SK-N-SH (cell line): ENCODE measurements around the gene COL23A1. TPM values are rescaled to one million over a fixed set of nuclear protein-coding genes. Genes with fewer than 3 reads are reported as not detected.

Experiments used
- CTCF ChIA-PET: fragments of 300-600, 350-600 bp; formaldehyde crosslinking; extraction: SDS; loops from one replicate; lab custom pipeline; 2021; lab: Yijun Ruan, JAX
- POLR2A ChIA-PET: fragments of 350-600 bp; sonication (Branson Sonifier 250); formaldehyde crosslinking; extraction: SDS; loops from one replicate; lab custom pipeline; 2020; ENCODE audit warnings: antibody characterized with exemption, inconsistent platforms; lab: Yijun Ruan, JAX
- DNase-seq: peaks from one replicate; pipeline ENCODE4 v3.0.0; 2012
- H2AFZ ChIP-seq: fragments of 200-600 bp; sonication (generic); 2 replicates; pipeline ENCODE4 v1.8.1; 2016; ENCODE audit warnings: antibody characterized with exemption, mild to moderate bottlenecking, low read depth
- H3F3A ChIP-seq: fragments of 200-600 bp; sonication (generic); replicated peaks from 2 replicates; pipeline ENCODE3; 2016; ENCODE audit warnings: antibody characterized with exemption, mild to moderate bottlenecking; ENCODE audit not compliant: insufficient read depth
- H3K27ac ChIP-seq, 2 experiments: fragments of 200-500 bp in 1 of 2; fragments of 200-600 bp in 1 of 2; sonication (Bioruptor generic) in 1 of 2; sonication (generic), shearing (Covaris generic) in 1 of 2; 2 replicates each; pipeline versions ENCODE4 v1.5.1 to v1.6.1; 2014 to 2016; ENCODE audit warnings: low read depth in 2 of 2, inconsistent platforms in 1 of 2, low read length in 1 of 2, mild to moderate bottlenecking in 1 of 2, mixed read lengths in 1 of 2
- H3K27me3 ChIP-seq: fragments of 200-600 bp; sonication (generic), shearing (Covaris generic); 2 replicates; pipeline ENCODE4 v1.6.1; 2016; ENCODE audit warnings: mixed run types; ENCODE audit not compliant: insufficient read depth
- H3K36me3 ChIP-seq, 2 experiments: fragments of 200-500 bp in 1 of 2; fragments of 200-600 bp in 1 of 2; sonication (Bioruptor generic) in 1 of 2; sonication (generic) in 1 of 2; replicated peaks in 1 of 2; 2 replicates each; pipeline versions ENCODE3 to v1.5.1; 2014 to 2016; ENCODE audit warnings: low read length in 1 of 2, mild to moderate bottlenecking in 1 of 2; ENCODE audit not compliant: insufficient read depth in 2 of 2, control insufficient read depth in 1 of 2
- H3K4me1 ChIP-seq, 2 experiments: fragments of 200-500 bp in 1 of 2; fragments of 200-600 bp in 1 of 2; sonication (Bioruptor generic) in 1 of 2; sonication (generic), shearing (Covaris generic) in 1 of 2; 2 replicates each; pipeline versions ENCODE4 v1.5.1 to v1.6.1; 2014 to 2016; ENCODE audit warnings: low read depth in 1 of 2, low read length in 1 of 2, mixed run types in 1 of 2; ENCODE audit not compliant: insufficient read depth in 2 of 2, control insufficient read depth in 1 of 2
- H3K4me2 ChIP-seq: fragments of 200-600 bp; sonication (generic), shearing (Covaris generic); 2 replicates; pipeline ENCODE4 v1.6.1; 2017; ENCODE audit warnings: mixed run types
- H3K4me3 ChIP-seq, 2 experiments: fragments of 200-500 bp in 1 of 2; fragments of 200-600 bp in 1 of 2; sonication (Bioruptor generic) in 1 of 2; sonication (generic), shearing (Covaris generic) in 1 of 2; 2 replicates each; pipeline versions ENCODE4 v1.5.1 to v1.8.1; 2014 to 2016; ENCODE audit warnings: low read depth in 2 of 2, inconsistent platforms in 1 of 2, low read length in 1 of 2, mild to moderate bottlenecking in 1 of 2, mixed read lengths in 1 of 2, moderate library complexity in 1 of 2
- H3K79me2 ChIP-seq: fragments of 200-600 bp; sonication (generic); 2 replicates; pipeline ENCODE4 v1.8.1; 2017; ENCODE audit warnings: mild to moderate bottlenecking; ENCODE audit not compliant: insufficient read depth
- H3K9ac ChIP-seq: fragments of 200-600 bp; sonication (generic); 2 replicates; pipeline ENCODE4 v1.6.1; 2017; ENCODE audit warnings: mixed run types
- H3K9me2 ChIP-seq: fragments of 200-600 bp; sonication (generic); 2 replicates; pipeline ENCODE4 v1.6.1; 2017; ENCODE audit warnings: mixed run types
- H3K9me3 ChIP-seq: fragments of 200-600 bp; sonication (generic); 2 replicates; pipeline ENCODE4 v1.6.1; 2017; ENCODE audit warnings: mixed run types, mild to moderate bottlenecking, moderate library complexity
- H4K20me1 ChIP-seq: fragments of 200-600 bp; sonication (generic); 2 replicates; pipeline ENCODE4 v1.6.1; 2017; ENCODE audit warnings: mild to moderate bottlenecking, mixed run types; ENCODE audit not compliant: insufficient read depth
- JUND ChIP-seq: IDR thresholded peaks from 2 replicates; pipeline ENCODE4 v1.4.0; 2012
- NFIC ChIP-seq: IDR thresholded peaks from 2 replicates; pipeline ENCODE4 v1.4.0; 2012; ENCODE audit warnings: borderline replicate concordance
- NRF1 ChIP-seq: IDR thresholded peaks from 2 replicates; pipeline ENCODE4 v1.6.1; 2012; ENCODE audit warnings: low read depth, mild to moderate bottlenecking, low read length
- PBX3 ChIP-seq: IDR thresholded peaks from 2 replicates; pipeline ENCODE4; 2012
- POLR2AphosphoS5 ChIP-seq: IDR thresholded peaks from 2 replicates; pipeline ENCODE4 v1.6.1; 2012; ENCODE audit warnings: low read depth, low read length
- RAD21 ChIP-seq: IDR thresholded peaks from 2 replicates; pipeline ENCODE4 v1.6.1; 2012; ENCODE audit warnings: mild to moderate bottlenecking, low read length
- REST ChIP-seq: IDR thresholded peaks from 2 replicates; pipeline ENCODE4 v1.6.1; 2012; ENCODE audit warnings: mild to moderate bottlenecking, low read depth, low read length, moderate library complexity
- TAF1 ChIP-seq: IDR thresholded peaks from 2 replicates; pipeline ENCODE4 v1.6.1; 2012; ENCODE audit warnings: low read depth, mild to moderate bottlenecking, low read length, moderate library complexity, borderline replicate concordance
- USF2 ChIP-seq: fragments of 150-350 bp; IDR thresholded peaks from 2 replicates; pipeline ENCODE4 v1.6.1; 2017; ENCODE audit warnings: antibody characterized with exemption, low read length, low read depth, borderline replicate concordance
- WGBS: methylation state at CpG from one replicate; pipeline ENCODE4 v1.1.6; 2017; ENCODE audit warnings: low lambda C conversion rate; 5-methylcytosine and 5-hydroxymethylcytosine counted together
- polyA plus RNA-seq, 3 experiments: library from polyadenylated mRNA; depleted of rRNA; stranded (reverse); fragments of >200 nt; gene quantifications; 2 replicates each; pipeline ENCODE4 v1.2.3, GENCODE V29; 2012
- TF ChIP-seq, protein P1 (sequence below): IDR thresholded peaks from 2 replicates; pipeline ENCODE4 v1.4.0; 2012; ENCODE audit warnings: low read depth
- TF ChIP-seq, protein P2 (sequence below): fragments of 200-600 bp; sonication (generic); IDR thresholded peaks from 2 replicates; pipeline ENCODE4 v1.6.1; 2017; ENCODE audit warnings: antibody characterized with exemption, mild to moderate bottlenecking, moderate library complexity
- TF ChIP-seq, protein P3 (sequence below): IDR thresholded peaks from 2 replicates; pipeline ENCODE4 v1.4.0; 2012; ENCODE audit warnings: low read depth, borderline replicate concordance
- TF ChIP-seq, protein P4 (sequence below): IDR thresholded peaks from 2 replicates; pipeline ENCODE4 v1.4.0; 2012; ENCODE audit warnings: low read depth, borderline replicate concordance

Gene COL23A1
- polyA plus RNA-seq, 1 of the 3 experiments (the other 2 are of a cell fraction): 0.10 TPM

GRCh38 chr5:178555005-178555404 is 35.2 kb downstream of the COL23A1 start:
- 22% methylated on average over 5 of the region's 7 CpGs for WGBS
- ChIA-PET CTCF (interaction anchor here (1.5 to 6.7 kb wide), 3 partner anchors 34 to 275 kb away, joined by 5 to 47 read pairs (median 9); partner anchors contain the start of gene COL23A1), POLR2A (interaction anchor here (0.7 kb wide), 1 partner anchor 108 kb away, joined by 3 read pairs; no protein-coding TSS in a partner anchor)

More at GRCh38 chr5:178555005-178555404, 35.2 kb downstream of the COL23A1 start:
- Histone ChIP-seq H3K27me3 (no peaks in the 10 kb centered on the region), H2AFZ (no peak overlapping the region), H3K9me2 (no peaks in the 10 kb centered on the region), H3K9ac (no peak overlapping the region), H3F3A (no peaks in the 10 kb centered on the region), H3K27ac (no peak overlapping the region), H3K9me3 (no peaks in the 10 kb centered on the region), H4K20me1 (no peaks in the 10 kb centered on the region), H3K4me3 (no peak overlapping the region), H3K4me1 (peaks cover 0 to 16% of the 10 kb centered on the region in 2 experiments; a peak in 2 of 4 replicates), H3K4me2 (no peak overlapping the region), H3K79me2 (no peaks in the 10 kb centered on the region), H3K36me3 (no peaks in the 10 kb centered on the region)
- TF ChIP-seq RAD21: no peak
- TF ChIP-seq REST: no peak
- TF ChIP-seq, protein P1, sequence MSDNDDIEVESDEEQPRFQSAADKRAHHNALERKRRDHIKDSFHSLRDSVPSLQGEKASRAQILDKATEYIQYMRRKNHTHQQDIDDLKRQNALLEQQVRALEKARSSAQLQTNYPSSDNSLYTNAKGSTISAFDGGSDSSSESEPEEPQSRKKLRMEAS: no peak
- TF ChIP-seq, protein P2, sequence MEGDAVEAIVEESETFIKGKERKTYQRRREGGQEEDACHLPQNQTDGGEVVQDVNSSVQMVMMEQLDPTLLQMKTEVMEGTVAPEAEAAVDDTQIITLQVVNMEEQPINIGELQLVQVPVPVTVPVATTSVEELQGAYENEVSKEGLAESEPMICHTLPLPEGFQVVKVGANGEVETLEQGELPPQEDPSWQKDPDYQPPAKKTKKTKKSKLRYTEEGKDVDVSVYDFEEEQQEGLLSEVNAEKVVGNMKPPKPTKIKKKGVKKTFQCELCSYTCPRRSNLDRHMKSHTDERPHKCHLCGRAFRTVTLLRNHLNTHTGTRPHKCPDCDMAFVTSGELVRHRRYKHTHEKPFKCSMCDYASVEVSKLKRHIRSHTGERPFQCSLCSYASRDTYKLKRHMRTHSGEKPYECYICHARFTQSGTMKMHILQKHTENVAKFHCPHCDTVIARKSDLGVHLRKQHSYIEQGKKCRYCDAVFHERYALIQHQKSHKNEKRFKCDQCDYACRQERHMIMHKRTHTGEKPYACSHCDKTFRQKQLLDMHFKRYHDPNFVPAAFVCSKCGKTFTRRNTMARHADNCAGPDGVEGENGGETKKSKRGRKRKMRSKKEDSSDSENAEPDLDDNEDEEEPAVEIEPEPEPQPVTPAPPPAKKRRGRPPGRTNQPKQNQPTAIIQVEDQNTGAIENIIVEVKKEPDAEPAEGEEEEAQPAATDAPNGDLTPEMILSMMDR: no peak
- TF ChIP-seq, protein P3, sequence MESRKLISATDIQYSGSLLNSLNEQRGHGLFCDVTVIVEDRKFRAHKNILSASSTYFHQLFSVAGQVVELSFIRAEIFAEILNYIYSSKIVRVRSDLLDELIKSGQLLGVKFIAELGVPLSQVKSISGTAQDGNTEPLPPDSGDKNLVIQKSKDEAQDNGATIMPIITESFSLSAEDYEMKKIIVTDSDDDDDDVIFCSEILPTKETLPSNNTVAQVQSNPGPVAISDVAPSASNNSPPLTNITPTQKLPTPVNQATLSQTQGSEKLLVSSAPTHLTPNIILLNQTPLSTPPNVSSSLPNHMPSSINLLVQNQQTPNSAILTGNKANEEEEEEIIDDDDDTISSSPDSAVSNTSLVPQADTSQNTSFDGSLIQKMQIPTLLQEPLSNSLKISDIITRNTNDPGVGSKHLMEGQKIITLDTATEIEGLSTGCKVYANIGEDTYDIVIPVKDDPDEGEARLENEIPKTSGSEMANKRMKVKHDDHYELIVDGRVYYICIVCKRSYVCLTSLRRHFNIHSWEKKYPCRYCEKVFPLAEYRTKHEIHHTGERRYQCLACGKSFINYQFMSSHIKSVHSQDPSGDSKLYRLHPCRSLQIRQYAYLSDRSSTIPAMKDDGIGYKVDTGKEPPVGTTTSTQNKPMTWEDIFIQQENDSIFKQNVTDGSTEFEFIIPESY: no peak
- TF ChIP-seq NFIC: no peak
- TF ChIP-seq PBX3: no peak
- TF ChIP-seq JUND: no peak
- TF ChIP-seq POLR2AphosphoS5: no peak
- no peak for TF ChIP-seq NRF1
- no peak for TF ChIP-seq USF2
- no peak for TF ChIP-seq TAF1
- TF ChIP-seq, protein P4, sequence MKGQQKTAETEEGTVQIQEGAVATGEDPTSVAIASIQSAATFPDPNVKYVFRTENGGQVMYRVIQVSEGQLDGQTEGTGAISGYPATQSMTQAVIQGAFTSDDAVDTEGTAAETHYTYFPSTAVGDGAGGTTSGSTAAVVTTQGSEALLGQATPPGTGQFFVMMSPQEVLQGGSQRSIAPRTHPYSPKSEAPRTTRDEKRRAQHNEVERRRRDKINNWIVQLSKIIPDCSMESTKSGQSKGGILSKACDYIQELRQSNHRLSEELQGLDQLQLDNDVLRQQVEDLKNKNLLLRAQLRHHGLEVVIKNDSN: no peak
- DNase-seq: no peak
